Thoracic aorta (tissue), 2 donors: ENCODE data around the gene GALNT7. TPM values are rescaled to one million over a fixed set of nuclear protein-coding genes. Genes with fewer than 3 reads are reported as not detected.
"Not testable (repeated sequence)": the region's sequence is repeated elsewhere in the genome, so short reads cannot be mapped to it uniquely, and the experiment has no call there.

ENCODE experiments used
- ATAC-seq: fragments of 150-250 bp; one replicate; pipeline ENCODE4 v1.8.0; 2017; ENCODE audit warnings: low read depth; ENCODE audit not compliant: insufficient number of reproducible peaks, low FRiP score
- DNase-seq: peaks from one replicate; pipeline ENCODE4 v3.0.0-alpha.2; 2020; ENCODE audit warnings: low spot score
- H3K27ac ChIP-seq, 2 donors: fragments of 200-600 bp; sonication (generic); 1 replicate in 1 of 2; 2 replicates in 1 of 2; pipeline ENCODE4 v1.5.1; 2016; ENCODE audit warnings: mild to moderate bottlenecking in 2 of 2, moderate library complexity in 2 of 2
- H3K27me3 ChIP-seq: fragments of 200-600 bp; sonication (generic); replicated peaks from 2 replicates; pipeline ENCODE4 v1.6.0; 2016; ENCODE audit warnings: mild to moderate bottlenecking; ENCODE audit not compliant: insufficient read depth
- H3K36me3 ChIP-seq: fragments of 200-600 bp; sonication (generic); one replicate; pipeline ENCODE4 v1.5.1; 2016
- H3K4me1 ChIP-seq, 2 donors: fragments of 200-600 bp; sonication (generic); 1 replicate in 1 of 2; 2 replicates in 1 of 2; pipeline versions ENCODE4 v1.5.1 to v1.6.0; 2016; ENCODE audit warnings: low read depth in 2 of 2, mild to moderate bottlenecking in 1 of 2; ENCODE audit not compliant: control insufficient read depth in 1 of 2
- H3K4me3 ChIP-seq: fragments of 200-600 bp; sonication (generic); 2 replicates; pipeline ENCODE4 v1.5.1; 2016; ENCODE audit warnings: mild to moderate bottlenecking
- H3K9me3 ChIP-seq: fragments of 200-600 bp; sonication (generic); 2 replicates; pipeline ENCODE4 v1.5.1; 2016
- total RNA-seq, 2 donors: library from RNA; depleted of rRNA; stranded (reverse); fragments of >200 nt; gene quantifications; one replicate each; pipeline versions ENCODE4 v1.1.0 to v1.2.3, GENCODE V29; 2016
- TF ChIP-seq, protein P1 (sequence below): fragments of 200-600 bp; sonication (generic); IDR thresholded peaks from one replicate; pipeline ENCODE4 v1.5.1; 2019; ENCODE audit warnings: antibody characterized with exemption

Gene GALNT7
- total RNA-seq, 2 donors from 2014 or later = 12.7 to 23.1 TPM

DNA sequence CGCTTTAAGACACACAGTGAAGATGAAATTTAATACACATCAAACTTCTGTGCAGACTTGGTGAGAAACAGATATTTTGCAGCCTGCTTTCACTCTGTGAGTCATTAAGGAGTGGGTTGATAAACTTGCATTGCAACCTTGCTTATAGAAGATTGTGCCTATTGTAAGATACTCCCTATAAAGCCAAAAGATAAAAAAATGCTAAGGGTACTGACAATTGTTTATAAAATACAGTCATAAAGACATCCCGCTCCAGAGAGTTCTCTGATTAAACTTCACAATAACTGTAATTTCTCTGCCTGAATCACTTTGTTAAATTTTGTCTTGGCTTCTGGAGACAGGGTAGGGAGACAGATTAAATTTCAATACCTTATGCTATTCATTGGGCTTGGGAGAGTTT lies 49.1 kb downstream of the GALNT7 start:
- H3K36me3 ChIP-seq = no peaks in the 10 kb centered on the region
- ATAC-seq (no peak), DNase-seq (no peak)
- H3K4me3 ChIP-seq = no peak overlapping the region
- H3K9me3 ChIP-seq = no peaks in the 10 kb centered on the region
- H3K27me3 ChIP-seq = no peaks in the 10 kb centered on the region
- TF ChIP-seq, protein P1, sequence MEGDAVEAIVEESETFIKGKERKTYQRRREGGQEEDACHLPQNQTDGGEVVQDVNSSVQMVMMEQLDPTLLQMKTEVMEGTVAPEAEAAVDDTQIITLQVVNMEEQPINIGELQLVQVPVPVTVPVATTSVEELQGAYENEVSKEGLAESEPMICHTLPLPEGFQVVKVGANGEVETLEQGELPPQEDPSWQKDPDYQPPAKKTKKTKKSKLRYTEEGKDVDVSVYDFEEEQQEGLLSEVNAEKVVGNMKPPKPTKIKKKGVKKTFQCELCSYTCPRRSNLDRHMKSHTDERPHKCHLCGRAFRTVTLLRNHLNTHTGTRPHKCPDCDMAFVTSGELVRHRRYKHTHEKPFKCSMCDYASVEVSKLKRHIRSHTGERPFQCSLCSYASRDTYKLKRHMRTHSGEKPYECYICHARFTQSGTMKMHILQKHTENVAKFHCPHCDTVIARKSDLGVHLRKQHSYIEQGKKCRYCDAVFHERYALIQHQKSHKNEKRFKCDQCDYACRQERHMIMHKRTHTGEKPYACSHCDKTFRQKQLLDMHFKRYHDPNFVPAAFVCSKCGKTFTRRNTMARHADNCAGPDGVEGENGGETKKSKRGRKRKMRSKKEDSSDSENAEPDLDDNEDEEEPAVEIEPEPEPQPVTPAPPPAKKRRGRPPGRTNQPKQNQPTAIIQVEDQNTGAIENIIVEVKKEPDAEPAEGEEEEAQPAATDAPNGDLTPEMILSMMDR = no peak
- H3K4me1 ChIP-seq = peaks cover 11 to 31% of the 10 kb centered on the region in 2 donors
- no peak overlapping the region for H3K27ac ChIP-seq

DNA sequence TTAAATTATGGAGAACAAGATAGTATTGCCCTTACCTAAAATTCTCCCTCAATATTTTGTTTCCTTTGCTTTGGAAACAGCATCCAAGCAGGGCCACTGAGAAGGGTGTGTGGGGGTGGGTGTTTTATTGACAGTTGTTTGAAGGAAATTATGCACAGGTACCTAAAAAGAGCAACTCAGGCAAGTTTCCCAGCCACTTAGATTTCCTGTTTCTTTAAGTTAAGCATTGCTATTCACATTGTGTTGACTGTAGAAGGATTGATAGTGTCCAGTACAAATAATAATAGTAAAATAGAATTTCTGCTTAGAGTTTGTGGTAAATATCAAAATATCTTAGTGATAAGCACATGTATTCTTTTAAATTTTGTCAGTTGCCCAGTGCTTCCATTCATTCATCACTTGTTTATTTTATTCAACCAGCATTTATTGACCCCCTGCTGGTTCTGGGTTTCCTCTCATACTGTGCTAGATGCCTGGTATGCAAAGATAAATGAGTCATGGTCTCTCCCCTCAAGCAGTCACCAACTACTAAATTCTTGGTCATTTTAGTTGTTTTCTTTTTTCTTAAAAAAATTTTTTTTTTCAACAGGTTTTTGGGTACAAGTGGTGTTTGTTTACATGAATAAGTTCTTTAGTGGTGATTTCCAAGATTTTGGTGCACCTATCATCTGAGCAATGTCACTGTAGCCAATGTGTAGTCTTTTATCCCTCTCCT lies 50.0 kb downstream of the GALNT7 start:
- Histone ChIP-seq H3K9me3 (no peaks in the 10 kb centered on the region), H3K4me3 (no peak overlapping the region), H3K36me3 (no peaks in the 10 kb centered on the region), H3K4me1 (peaks cover 11 to 31% of the 10 kb centered on the region in 2 donors), H3K27ac (no peak overlapping the region), H3K27me3 (no peaks in the 10 kb centered on the region)
- ATAC-seq (no peak), DNase-seq (no peak)
- TF ChIP-seq, protein P1 = no peak

DNA sequence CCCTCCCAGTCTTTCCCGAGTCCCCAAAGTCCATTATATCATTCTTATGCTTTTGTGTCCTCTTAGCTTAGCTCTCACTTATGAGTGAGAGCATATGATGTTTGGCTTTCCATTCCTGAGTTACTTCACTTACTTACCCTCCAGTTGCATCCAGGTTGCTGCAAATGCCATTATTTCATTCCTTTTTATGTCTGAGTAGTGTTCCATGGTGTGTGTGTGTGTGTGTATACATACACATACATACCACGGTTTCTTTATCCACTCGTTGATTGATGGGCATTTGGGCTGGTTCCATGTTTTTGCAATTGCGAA lies 50.5 kb downstream of the GALNT7 start:
- not testable (repeated sequence) for H3K27me3 ChIP-seq, H3K9me3 ChIP-seq, H3K4me3 ChIP-seq, H3K36me3 ChIP-seq, DNase-seq, H3K27ac ChIP-seq, ATAC-seq
- H3K4me1 ChIP-seq = peaks cover 11 to 26% of the 10 kb centered on the region in 2 donors

DNA sequence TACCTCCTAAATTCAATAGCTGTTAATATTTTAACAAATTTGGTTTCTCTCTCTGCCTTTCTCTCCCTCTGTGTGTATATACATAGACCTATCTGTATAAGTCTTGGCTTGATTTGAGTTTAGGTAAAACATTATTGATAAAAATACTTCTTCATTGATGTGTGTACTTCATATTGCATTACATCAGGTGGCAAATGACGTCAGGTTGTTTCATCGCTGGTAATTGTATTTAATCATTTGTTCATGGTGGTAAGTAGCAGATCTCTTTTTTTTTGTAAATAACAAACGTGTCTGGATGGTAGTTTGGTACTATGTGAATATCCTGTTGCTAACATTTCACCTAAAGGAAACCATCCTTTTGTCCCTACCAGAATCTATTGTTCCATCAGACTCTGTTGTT lies 55.1 kb downstream of the GALNT7 start:
- no peaks in the 10 kb centered on the region for H3K36me3 ChIP-seq
- no peak overlapping the region for H3K27ac ChIP-seq
- H3K4me1 ChIP-seq = peaks cover under 1% of the 10 kb centered on the region in 2 donors
- no peak for DNase-seq
- H3K4me3 ChIP-seq = no peak overlapping the region
- H3K9me3 ChIP-seq = no peaks in the 10 kb centered on the region
- no peak for ATAC-seq
- no peaks in the 10 kb centered on the region for H3K27me3 ChIP-seq
- TF ChIP-seq, protein P1 = no peak

DNA sequence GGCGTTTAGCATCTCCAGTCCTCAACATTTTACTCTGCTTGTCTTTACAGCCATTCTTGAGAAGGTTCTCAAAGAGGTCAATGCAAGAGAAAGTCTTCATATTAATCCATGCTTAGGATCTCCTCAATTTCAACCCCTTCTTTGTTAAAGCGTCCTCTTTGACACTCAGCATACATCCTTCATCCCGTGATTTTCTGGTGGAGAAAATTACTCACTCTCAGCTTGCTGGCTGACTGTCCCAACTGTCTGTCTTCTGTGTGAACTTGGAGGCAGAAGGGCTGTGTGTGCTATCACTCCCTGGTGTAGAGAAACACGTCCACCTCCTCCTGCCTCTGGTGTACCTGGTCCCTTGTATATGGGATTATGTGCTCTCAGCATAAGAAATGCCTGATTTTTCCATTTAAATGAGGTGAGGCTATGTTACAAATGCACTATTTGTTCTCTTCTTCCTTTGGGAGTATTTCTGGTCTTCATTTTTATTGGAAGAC lies 57.8 kb downstream of the GALNT7 start:
- H3K4me1 ChIP-seq = no peaks in the 10 kb centered on the region
- no peaks in the 10 kb centered on the region for H3K9me3 ChIP-seq
- ATAC-seq (no peak), DNase-seq (no peak)
- H3K27ac ChIP-seq = no peak overlapping the region
- H3K27me3 ChIP-seq = no peaks in the 10 kb centered on the region
- H3K36me3 ChIP-seq = no peaks in the 10 kb centered on the region
- no peak overlapping the region for H3K4me3 ChIP-seq
- TF ChIP-seq, protein P1 = no peak

DNA sequence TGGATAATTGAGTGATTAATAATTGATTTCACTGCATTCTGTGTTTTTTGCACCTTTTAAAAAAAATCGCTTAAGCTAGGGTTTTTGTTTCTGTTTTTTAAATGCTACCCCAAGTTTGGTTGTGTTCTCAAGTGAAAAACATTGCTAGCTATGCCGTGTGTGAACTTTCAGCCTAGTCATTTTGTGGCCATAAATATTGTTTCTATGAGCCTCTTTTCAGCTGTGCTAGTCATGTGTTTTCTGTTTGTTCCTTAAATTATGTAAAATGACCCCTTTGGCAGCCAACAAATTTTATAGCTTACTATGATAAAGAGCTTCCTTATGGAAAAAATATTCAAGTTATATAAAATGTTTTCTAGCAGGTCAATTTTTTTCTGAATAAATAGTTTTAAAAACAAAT lies 59.1 kb downstream of the GALNT7 start:
- Histone ChIP-seq H3K9me3 (no peaks in the 10 kb centered on the region), H3K36me3 (no peaks in the 10 kb centered on the region), H3K27me3 (no peaks in the 10 kb centered on the region), H3K4me3 (no peak overlapping the region), H3K4me1 (peaks cover 0 to 6% of the 10 kb centered on the region in 2 donors), H3K27ac (no peak overlapping the region)
- ATAC-seq (no peak), DNase-seq (no peak)
- TF ChIP-seq, protein P1 = no peak
